Upper lobe of left lung (tissue), 4 donors: ENCODE data around the gene ABR.

Experiments used
- EP300 ChIP-seq, 4 donors: sonication (generic); formaldehyde crosslinking; IDR thresholded peaks; one replicate each; pipeline ENCODE4 v1.5.1; 2017; ENCODE audit warnings: antibody characterized with exemption in 4 of 4, control low read depth in 2 of 4
- POLR2A ChIP-seq, 4 donors: fragments of 450-650 bp; IDR thresholded peaks; one replicate each; pipeline ENCODE4 v1.5.1; 2016 to 2017; ENCODE audit warnings: antibody characterized with exemption in 4 of 4, mild to moderate bottlenecking in 2 of 4
- POLR2AphosphoS5 ChIP-seq, 2 donors: sonication (generic); formaldehyde crosslinking; IDR thresholded peaks; one replicate each; pipeline ENCODE4 v1.5.1; 2017; ENCODE audit warnings: antibody characterized with exemption in 2 of 2
- TF ChIP-seq, protein P1 (sequence below), 6 experiments: fragments of 450-650 bp in 4 of 6; fragments of 200-600 bp in 2 of 6; sonication (generic) in 2 of 6; IDR thresholded peaks; one replicate each; pipeline ENCODE4 v1.5.1; 2016 to 2019; ENCODE audit warnings: antibody characterized with exemption in 6 of 6

DNA sequence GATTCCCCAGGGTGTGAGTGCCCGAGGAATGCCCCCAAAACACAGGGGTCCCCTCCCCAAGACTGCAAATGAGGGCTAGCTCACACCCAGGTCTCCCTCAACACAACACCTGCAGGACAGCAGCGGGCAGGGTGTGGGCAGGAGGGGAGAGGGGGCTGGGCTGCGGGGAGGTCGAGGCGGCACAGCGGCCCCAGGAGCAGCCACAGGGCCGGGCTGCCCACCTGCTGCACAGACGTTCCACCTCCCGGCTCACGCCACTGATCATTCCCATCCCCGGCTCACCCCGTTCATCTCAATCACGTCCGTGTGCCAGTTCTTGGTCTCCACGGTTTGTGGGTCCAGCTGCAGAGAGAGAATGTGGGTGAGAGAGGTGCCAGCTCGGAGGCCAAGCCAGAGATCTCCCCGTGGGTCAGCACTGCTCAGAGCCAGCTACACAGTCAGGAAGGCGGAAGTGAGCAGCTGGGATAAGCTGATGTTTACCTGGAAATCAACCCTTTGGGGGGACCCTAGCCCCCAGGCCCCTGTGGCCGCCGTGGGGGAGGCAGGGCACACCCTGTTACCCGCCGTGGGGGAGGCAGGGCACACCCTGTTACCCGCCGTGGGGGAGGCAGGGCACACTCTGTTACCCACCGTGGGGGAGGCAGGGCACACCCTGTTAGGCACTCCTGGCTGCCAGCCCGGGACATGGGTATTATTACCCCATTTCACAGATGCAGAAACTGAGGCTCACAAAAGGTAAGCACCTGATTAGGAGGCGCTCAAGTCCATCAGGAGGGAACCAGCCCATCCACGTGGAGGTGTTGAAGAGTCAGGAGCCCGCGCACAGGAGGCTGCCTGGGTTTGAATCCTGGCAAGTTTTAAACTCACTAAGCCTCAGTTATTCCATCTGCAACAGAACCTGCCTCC lies 166.7 kb downstream of the ABR start:
- TF ChIP-seq POLR2A (IDR thresholded peaks at IDR 0.05) = no peak
- TF ChIP-seq, protein P1, sequence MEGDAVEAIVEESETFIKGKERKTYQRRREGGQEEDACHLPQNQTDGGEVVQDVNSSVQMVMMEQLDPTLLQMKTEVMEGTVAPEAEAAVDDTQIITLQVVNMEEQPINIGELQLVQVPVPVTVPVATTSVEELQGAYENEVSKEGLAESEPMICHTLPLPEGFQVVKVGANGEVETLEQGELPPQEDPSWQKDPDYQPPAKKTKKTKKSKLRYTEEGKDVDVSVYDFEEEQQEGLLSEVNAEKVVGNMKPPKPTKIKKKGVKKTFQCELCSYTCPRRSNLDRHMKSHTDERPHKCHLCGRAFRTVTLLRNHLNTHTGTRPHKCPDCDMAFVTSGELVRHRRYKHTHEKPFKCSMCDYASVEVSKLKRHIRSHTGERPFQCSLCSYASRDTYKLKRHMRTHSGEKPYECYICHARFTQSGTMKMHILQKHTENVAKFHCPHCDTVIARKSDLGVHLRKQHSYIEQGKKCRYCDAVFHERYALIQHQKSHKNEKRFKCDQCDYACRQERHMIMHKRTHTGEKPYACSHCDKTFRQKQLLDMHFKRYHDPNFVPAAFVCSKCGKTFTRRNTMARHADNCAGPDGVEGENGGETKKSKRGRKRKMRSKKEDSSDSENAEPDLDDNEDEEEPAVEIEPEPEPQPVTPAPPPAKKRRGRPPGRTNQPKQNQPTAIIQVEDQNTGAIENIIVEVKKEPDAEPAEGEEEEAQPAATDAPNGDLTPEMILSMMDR (IDR thresholded peaks at IDR 0.05) = no peak
- TF ChIP-seq EP300 (IDR thresholded peaks at IDR 0.05) = no peak
- TF ChIP-seq POLR2AphosphoS5 (IDR thresholded peaks at IDR 0.05) = no peak
